Activated naive CD4-positive, alpha-beta T cell treated with anti-CD3 and anti-CD28 coated beads, Interleukin-2, amount 50 U/mL, for 24 hours (primary cell): ENCODE results near the gene PTP4A2.
A peak's percentile ranks its signal among the peaks of the same experiment; 100 is the strongest.
"Not testable (repeated sequence)": the region's sequence is repeated elsewhere in the genome, so short reads cannot be mapped to it uniquely, and the experiment has no call there.

Source experiments
- H3K27ac Mint-ChIP-seq: one replicate; pipeline ENCODE4 v1.8.0; 2021; ENCODE audit warnings: mild to moderate bottlenecking, mixed read lengths
- H3K27me3 Mint-ChIP-seq: one replicate; pipeline ENCODE4 v1.8.0; 2021; ENCODE audit warnings: mixed read lengths
- H3K36me3 Mint-ChIP-seq: one replicate; pipeline ENCODE4 v1.8.0; 2021; ENCODE audit warnings: mixed read lengths
- H3K4me1 Mint-ChIP-seq: one replicate; pipeline ENCODE4 v1.8.0; 2021; ENCODE audit warnings: mixed read lengths
- H3K4me3 Mint-ChIP-seq: one replicate; pipeline ENCODE4 v1.8.0; 2021; ENCODE audit warnings: mild to moderate bottlenecking, mixed read lengths
- H3K9me3 Mint-ChIP-seq: one replicate; pipeline ENCODE4 v1.8.0; 2021; ENCODE audit warnings: mixed read lengths

The PTP4A2 gene

GRCh38 chr1:31936278-31936980 lies 1.7 kb downstream of the PTP4A2 start:
- Mint-ChIP-seq H3K27ac (peak overlapping the region; percentile 98), H3K4me1 (peaks cover 70% of the 10 kb centered on the region), H3K4me3 (peak overlapping the region; percentile 99), H3K9me3 (no peaks in the 10 kb centered on the region), H3K27me3 (no peaks in the 10 kb centered on the region), H3K36me3 (peaks cover 5% of the 10 kb centered on the region)

GRCh38 chr1:31934706-31935629 lies 3.2 kb downstream of the PTP4A2 start:
- peaks cover 77% of the 10 kb centered on the region for H3K4me1 Mint-ChIP-seq
- peaks cover 8% of the 10 kb centered on the region for H3K36me3 Mint-ChIP-seq
- H3K4me3 Mint-ChIP-seq: peak overlapping the region; percentile 99
- H3K9me3 Mint-ChIP-seq: no peaks in the 10 kb centered on the region
- no peaks in the 10 kb centered on the region for H3K27me3 Mint-ChIP-seq
- H3K27ac Mint-ChIP-seq: peak overlapping the region; percentile 98

- Mint-ChIP-seq H3K4me3 (peak overlapping the region; percentile 83), H3K27ac (peak overlapping the region; percentile 94), H3K27me3 (no peaks in the 10 kb centered on the region), H3K36me3 (peaks cover 8% of the 10 kb centered on the region), H3K4me1 (peaks cover 85% of the 10 kb centered on the region), H3K9me3 (no peaks in the 10 kb centered on the region)
Observed at GRCh38 chr1:31932491-31933316, 5.5 kb downstream of the PTP4A2 start.

DNA sequence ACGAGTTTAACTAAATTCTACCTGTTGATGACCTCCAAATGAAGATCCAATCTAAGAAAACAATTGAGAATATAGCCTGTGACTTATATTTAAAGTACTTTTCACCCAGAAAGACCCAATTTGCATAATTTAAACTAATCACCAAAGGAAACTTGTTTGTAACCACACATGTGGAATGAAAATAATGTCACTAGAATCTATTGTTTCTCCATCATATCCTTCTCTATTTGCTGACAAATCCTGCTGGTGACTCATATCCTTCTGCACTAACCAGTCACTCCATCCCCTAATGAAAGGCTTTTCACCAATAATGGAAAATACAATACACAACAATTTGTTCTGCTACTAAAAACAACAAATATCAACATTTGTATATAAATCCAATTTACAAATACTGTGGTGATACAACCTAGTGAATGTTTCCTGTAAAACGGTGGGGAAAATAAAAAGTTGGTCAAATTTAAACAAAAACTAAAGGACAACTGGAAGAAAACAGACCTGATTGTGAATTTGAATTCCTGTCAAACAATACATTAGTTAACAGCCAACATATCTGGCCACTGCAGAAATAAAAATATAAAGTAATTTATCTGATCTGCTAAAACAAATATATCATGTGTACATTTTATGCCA lies 6.5 kb downstream of the PTP4A2 start:
- Mint-ChIP-seq H3K36me3 (peaks cover 8% of the 10 kb centered on the region), H3K4me3 (peak overlapping the region; percentile 83), H3K4me1 (peaks cover 93% of the 10 kb centered on the region), H3K9me3 (no peaks in the 10 kb centered on the region), H3K27ac (peak overlapping the region; percentile 94), H3K27me3 (no peaks in the 10 kb centered on the region)

DNA sequence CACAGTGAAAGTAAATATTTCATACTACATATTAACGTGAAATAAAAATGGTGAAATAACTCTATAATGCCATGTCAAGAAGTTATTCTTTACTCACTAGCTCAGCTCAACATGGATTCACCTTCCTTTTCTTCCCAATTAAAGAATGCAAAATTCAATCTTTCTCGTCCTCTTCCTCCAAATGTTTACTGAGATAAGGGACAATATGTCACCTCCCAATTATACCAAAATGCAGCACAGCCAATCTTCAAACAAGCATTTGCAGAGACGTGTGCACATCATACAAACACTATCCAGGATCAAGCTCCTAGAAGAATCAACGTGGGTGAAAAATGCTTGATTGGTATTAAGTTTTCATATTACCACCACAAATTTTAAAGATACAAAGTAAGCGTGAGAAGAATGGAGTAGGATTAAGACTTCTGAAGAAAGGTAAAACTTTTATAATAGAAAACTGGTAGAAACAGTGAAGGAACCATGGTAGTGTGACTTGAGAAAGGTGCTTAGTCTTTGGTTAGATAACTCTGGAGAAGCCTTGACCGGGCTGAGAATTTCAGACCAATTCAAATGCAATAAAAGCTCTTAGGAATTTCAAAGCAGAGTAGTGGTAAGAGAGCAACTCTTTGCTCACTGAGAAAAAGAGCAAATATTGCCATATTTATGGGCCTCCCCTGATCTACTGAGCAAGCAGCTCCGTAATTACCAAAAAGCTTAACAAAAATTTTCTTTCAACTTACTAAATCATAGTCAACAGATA lies 7.2 kb downstream of the PTP4A2 start:
- H3K36me3 Mint-ChIP-seq: peaks cover 6% of the 10 kb centered on the region
- H3K9me3 Mint-ChIP-seq: no peaks in the 10 kb centered on the region
- H3K27me3 Mint-ChIP-seq: no peaks in the 10 kb centered on the region
- H3K27ac Mint-ChIP-seq: peak overlapping the region; percentile 94
- H3K4me3 Mint-ChIP-seq: peak overlapping the region; percentile 83
- H3K4me1 Mint-ChIP-seq: peaks cover 95% of the 10 kb centered on the region

GRCh38 chr1:31927661-31927980 lies 10.5 kb downstream of the PTP4A2 start:
- Mint-ChIP-seq H3K4me3 (peak overlapping the region; percentile 66), H3K27me3 (no peaks in the 10 kb centered on the region), H3K36me3 (peaks cover 7% of the 10 kb centered on the region), H3K4me1 (peaks cover 87% of the 10 kb centered on the region), H3K9me3 (no peaks in the 10 kb centered on the region), H3K27ac (peak overlapping the region; percentile 99)

DNA sequence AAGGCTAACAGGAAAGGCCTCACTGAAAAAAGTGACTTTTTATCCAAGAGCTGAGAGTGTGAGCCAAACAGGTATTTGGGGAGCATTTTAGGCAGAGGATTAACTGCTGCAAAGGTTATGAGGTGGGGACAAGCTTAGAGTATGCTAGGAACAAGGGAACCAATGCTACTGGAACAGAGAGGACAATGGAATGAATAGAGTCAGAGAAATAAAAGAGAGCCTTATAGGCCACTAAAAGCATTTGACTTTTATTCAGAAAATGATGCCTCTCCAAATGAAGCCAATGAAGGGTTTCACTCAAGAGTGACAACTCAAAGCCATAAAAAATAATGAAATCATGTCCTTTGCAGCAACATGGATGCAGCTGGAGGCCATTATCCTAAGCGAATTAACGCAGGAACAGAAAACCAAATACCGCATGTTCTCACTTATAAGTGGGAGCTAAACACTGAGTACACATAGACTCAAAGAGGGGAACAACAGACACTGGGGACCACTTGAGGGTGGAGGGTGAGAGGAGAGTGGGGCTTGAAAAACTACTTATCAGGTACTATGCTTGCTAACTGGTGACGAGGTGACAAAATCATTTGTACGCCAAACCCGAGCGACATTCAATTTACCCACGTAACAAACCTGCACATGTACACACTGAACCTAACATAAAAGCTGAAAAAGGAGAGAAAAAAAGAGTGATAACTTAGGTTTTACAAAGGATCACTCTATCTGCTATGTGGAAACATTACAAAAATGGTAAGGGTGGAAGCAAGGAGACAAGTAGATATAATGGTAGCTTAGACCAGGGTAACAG lies 11.1 kb downstream of the PTP4A2 start:
- no peaks in the 10 kb centered on the region for H3K27me3 Mint-ChIP-seq
- peak overlapping the region; percentile 99 for H3K27ac Mint-ChIP-seq
- H3K9me3 Mint-ChIP-seq: no peaks in the 10 kb centered on the region
- peak overlapping the region; percentile 66 for H3K4me3 Mint-ChIP-seq
- peaks cover 87% of the 10 kb centered on the region for H3K4me1 Mint-ChIP-seq
- H3K36me3 Mint-ChIP-seq: peaks cover 7% of the 10 kb centered on the region

- peak overlapping the region; percentile 99 for H3K27ac Mint-ChIP-seq
- H3K36me3 Mint-ChIP-seq: peaks cover 8% of the 10 kb centered on the region
- peak overlapping the region; percentile 66 for H3K4me3 Mint-ChIP-seq
- H3K9me3 Mint-ChIP-seq: no peaks in the 10 kb centered on the region
- peaks cover 87% of the 10 kb centered on the region for H3K4me1 Mint-ChIP-seq
- no peaks in the 10 kb centered on the region for H3K27me3 Mint-ChIP-seq
Observed at GRCh38 chr1:31926252-31926651, 11.9 kb downstream of the PTP4A2 start.

- H3K36me3 Mint-ChIP-seq, H3K27me3 Mint-ChIP-seq, H3K9me3 Mint-ChIP-seq: not testable (repeated sequence)
- peak overlapping the region; percentile 99 for H3K27ac Mint-ChIP-seq
- peaks cover 87% of the 10 kb centered on the region for H3K4me1 Mint-ChIP-seq
- H3K4me3 Mint-ChIP-seq: peak overlapping the region; percentile 66
Observed at GRCh38 chr1:31925824-31926223, 12.3 kb downstream of the PTP4A2 start.

DNA sequence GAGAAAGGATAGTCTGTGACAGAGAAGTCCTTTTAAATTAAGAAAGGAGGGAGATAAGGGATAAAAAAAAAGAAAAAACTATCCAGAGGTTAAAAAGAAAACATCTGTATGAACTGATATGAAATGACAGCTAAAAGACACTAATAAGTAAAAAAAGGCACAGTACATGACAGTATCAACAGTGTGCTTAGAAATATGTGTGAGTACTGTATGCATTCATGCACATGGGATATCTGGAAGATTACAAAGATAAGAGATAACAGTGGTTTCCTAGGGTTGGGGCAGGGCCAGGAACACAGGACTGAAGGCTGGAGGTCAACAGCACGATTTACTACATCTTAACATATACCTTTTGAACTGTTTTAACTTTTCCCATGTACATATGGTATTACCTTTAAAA lies 13.3 kb downstream of the PTP4A2 start:
- Mint-ChIP-seq H3K27me3 (no peaks in the 10 kb centered on the region), H3K27ac (peak overlapping the region; percentile 76), H3K36me3 (peaks cover 9% of the 10 kb centered on the region), H3K4me1 (peaks cover 81% of the 10 kb centered on the region), H3K4me3 (peak overlapping the region; percentile 46), H3K9me3 (no peaks in the 10 kb centered on the region)

DNA sequence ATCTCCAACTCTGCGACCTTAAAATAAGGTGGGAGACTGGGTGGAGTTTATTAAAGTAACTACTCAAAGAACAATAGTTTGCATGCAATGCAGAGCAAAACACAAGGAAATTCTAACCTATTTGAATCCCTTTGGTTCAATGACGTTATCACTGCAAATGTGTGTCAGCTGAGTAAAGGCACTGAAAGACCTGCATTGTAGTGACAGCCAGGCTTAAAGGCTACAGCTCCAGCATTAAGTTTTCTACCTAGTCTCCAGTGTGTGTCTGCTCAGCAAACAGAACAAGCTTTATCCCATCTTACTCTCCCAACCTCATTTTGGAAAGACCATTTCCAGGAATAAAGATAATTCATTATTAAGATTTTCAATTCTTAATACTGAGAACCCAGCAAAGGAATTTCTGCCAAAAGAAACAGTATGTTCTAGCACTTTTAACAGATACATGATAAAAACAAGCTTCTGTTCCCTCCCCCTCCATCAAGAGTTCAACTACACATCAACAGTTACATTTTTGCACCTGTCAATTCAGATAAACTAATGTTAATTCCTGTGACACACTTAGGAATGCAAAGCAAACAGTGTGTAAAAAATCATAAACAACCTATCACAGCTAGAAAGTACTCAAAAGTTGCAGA lies 14.2 kb downstream of the PTP4A2 start:
- Mint-ChIP-seq H3K27ac (peak overlapping the region; percentile 82), H3K9me3 (no peaks in the 10 kb centered on the region), H3K4me1 (peaks cover 82% of the 10 kb centered on the region), H3K27me3 (no peaks in the 10 kb centered on the region), H3K36me3 (peaks cover 14% of the 10 kb centered on the region), H3K4me3 (peak overlapping the region; percentile 64)

DNA sequence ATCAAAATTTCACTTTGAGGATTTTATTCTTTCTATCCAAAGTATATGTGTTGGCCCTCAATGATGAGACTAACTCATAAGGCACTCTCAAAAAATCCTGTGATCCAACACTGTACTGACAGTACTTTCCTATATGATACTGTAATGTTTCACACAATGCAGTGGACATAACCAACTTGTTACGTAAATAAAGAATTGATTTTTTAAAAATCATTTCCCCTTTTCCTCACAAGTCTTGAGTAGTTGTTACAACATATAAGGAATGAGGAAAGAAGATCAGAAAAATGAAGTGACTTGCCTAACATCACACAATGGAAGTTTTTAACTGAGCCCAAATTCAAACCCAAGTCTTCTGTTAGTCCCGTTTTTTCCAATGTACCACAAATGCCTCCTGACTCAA lies 17.2 kb downstream of the PTP4A2 start:
- H3K36me3 Mint-ChIP-seq: peaks cover 14% of the 10 kb centered on the region
- H3K4me3 Mint-ChIP-seq: peak overlapping the region; percentile 40

GRCh38 chr1:31919591-31919990 lies 18.6 kb downstream of the PTP4A2 start:
- peaks cover 59% of the 10 kb centered on the region for H3K4me1 Mint-ChIP-seq
- no peaks in the 10 kb centered on the region for H3K27me3 Mint-ChIP-seq
- H3K4me3 Mint-ChIP-seq: no peak overlapping the region
- H3K36me3 Mint-ChIP-seq: peaks cover 15% of the 10 kb centered on the region
- peak overlapping the region; percentile 68 for H3K27ac Mint-ChIP-seq
- no peaks in the 10 kb centered on the region for H3K9me3 Mint-ChIP-seq

More for the DNA sequence above, 17.2 kb downstream of the PTP4A2 start:
- peak overlapping the region; percentile 94 for H3K27ac Mint-ChIP-seq
- H3K27me3 Mint-ChIP-seq: no peaks in the 10 kb centered on the region
- H3K4me1 Mint-ChIP-seq: peaks cover 69% of the 10 kb centered on the region
- no peaks in the 10 kb centered on the region for H3K9me3 Mint-ChIP-seq
